ENCODE data around the gene FBXW9.

DNA sequence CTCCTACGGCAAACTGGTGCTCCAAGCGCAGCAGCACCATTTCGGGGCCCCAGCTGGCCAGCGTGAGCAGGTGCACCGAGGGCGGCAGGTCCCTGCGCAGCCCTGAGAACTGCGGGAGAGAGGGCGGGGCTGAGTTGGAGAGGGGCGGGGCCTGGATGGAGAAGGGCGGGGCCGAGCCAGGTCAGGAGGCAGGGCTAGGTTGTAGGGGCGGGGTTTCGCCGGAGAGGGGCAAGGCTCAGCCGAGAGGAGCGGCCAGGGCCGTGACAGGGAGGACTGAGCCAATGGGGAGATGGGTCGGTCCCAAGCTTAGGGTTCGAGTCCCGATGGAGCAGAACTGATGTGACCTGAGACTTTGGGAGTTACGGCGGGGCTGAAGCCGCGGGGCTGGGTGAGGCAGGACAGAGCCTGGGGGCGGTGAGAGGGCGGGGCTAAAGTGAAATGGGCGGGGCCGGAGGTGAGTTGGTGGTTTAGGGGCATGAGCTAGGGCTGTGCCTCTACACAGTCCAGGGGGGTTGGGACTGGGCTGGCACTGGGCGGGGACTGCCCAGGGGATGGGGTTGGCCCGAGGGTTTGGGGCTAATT lies 48.9 kb downstream of the FBXW9 start:
- no peak for TF ChIP-seq GATA3 (IDR thresholded peaks at IDR 0.05; ENCODE audit: low read depth, low read length)
- TF ChIP-seq GATA2 (IDR thresholded peaks at IDR 0.05; ENCODE audit: low read depth, low read length) = no peak
